Osteocyte (in vitro differentiated cells): Measurements from ENCODE around the gene SP1. TPM values are rescaled to one million over a fixed set of nuclear protein-coding genes. Genes with fewer than 3 reads are reported as not detected.

Source experiments
- DNase-seq: peaks from one replicate; pipeline ENCODE4 v3.0.0; 2021; ENCODE audit warnings: mixed read lengths; ENCODE audit not compliant: unreplicated experiment; ENCODE audit errors: extremely low spot score
- H3K27ac Mint-ChIP-seq: one replicate; pipeline ENCODE4 v1.8.0; 2021; ENCODE audit warnings: mild to moderate bottlenecking, mixed read lengths; ENCODE audit not compliant: unreplicated experiment
- H3K27me3 Mint-ChIP-seq: one replicate; pipeline ENCODE4 v1.8.0; 2021; ENCODE audit warnings: mixed read lengths; ENCODE audit not compliant: unreplicated experiment
- H3K36me3 Mint-ChIP-seq: one replicate; pipeline ENCODE4 v1.8.0; 2021; ENCODE audit warnings: mixed read lengths; ENCODE audit not compliant: unreplicated experiment
- H3K4me1 Mint-ChIP-seq: one replicate; pipeline ENCODE4 v1.8.0; 2021; ENCODE audit warnings: mixed read lengths; ENCODE audit not compliant: unreplicated experiment
- H3K4me3 Mint-ChIP-seq: one replicate; pipeline ENCODE4 v1.8.0; 2021; ENCODE audit warnings: mild to moderate bottlenecking, moderate library complexity, mixed read lengths; ENCODE audit not compliant: unreplicated experiment
- H3K9me3 Mint-ChIP-seq: one replicate; pipeline ENCODE4 v1.8.0; 2021; ENCODE audit warnings: mixed read lengths; ENCODE audit not compliant: unreplicated experiment
- total RNA-seq: library from RNA; stranded (reverse); gene quantifications from 2 replicates; pipeline ENCODE4 v1.2.1, GENCODE V29; 2021
- TF ChIP-seq, protein P1 (sequence below): fragments of 200-600 bp; sonication (generic); IDR thresholded peaks from 2 replicates; pipeline ENCODE4 v1.5.0; 2021; ENCODE audit warnings: antibody characterized with exemption, mild to moderate bottlenecking, moderate library complexity

SP1 gene
- total RNA-seq, 1 donor from 2014 or later = 77.0 TPM

DNA sequence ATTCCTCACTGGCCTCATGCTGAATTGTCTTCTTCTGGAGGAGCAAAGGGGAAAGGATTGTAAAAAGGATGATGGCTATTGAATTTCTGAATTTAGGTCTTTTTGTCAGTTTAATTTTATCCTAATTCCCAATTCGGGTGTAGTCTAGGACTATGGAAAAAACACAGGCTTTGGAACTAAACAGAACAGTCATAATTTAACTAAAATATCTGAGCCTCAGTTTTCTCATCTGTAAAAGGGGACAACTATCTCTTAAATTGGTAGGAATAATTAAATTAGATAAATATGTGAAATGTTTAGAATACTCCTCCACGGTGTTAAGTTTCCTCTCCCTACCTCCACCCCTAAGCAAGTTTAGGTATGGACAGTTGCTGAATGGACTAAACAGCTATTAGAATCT is 3.2 kb upstream of the SP1 start:
- Mint-ChIP-seq H3K36me3 (no peaks in the 10 kb centered on the region), H3K9me3 (no peaks in the 10 kb centered on the region), H3K4me1 (peaks cover 19% of the 10 kb centered on the region), H3K4me3 (no peak overlapping the region), H3K27ac (peak overlapping the region; percentile 1), H3K27me3 (no peaks in the 10 kb centered on the region)
- no peak for DNase-seq
- TF ChIP-seq, protein P1, sequence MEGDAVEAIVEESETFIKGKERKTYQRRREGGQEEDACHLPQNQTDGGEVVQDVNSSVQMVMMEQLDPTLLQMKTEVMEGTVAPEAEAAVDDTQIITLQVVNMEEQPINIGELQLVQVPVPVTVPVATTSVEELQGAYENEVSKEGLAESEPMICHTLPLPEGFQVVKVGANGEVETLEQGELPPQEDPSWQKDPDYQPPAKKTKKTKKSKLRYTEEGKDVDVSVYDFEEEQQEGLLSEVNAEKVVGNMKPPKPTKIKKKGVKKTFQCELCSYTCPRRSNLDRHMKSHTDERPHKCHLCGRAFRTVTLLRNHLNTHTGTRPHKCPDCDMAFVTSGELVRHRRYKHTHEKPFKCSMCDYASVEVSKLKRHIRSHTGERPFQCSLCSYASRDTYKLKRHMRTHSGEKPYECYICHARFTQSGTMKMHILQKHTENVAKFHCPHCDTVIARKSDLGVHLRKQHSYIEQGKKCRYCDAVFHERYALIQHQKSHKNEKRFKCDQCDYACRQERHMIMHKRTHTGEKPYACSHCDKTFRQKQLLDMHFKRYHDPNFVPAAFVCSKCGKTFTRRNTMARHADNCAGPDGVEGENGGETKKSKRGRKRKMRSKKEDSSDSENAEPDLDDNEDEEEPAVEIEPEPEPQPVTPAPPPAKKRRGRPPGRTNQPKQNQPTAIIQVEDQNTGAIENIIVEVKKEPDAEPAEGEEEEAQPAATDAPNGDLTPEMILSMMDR = no peak

DNA sequence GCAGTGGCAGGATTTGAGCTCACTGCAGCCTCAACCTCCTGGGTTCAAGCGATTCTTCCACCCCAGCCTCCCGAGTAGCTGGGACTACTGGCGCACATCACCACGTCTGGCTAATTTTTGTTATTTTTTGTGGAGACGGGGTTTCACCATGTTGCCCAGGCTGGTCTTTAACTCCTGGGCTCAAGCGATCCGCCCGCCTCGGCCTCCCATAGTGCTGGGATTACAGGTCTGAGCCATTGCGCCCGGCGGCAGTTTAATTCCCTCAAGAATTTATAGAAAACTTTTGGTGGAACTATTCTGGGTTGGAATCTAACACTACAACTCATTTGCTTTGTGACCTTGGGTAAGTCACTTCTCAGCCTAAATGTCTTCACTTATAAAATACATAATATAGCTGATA is 1.8 kb upstream of the SP1 start:
- no peaks in the 10 kb centered on the region for H3K27me3 Mint-ChIP-seq
- no peak overlapping the region for H3K4me3 Mint-ChIP-seq
- peaks cover 10% of the 10 kb centered on the region for H3K36me3 Mint-ChIP-seq
- DNase-seq = no peak
- H3K4me1 Mint-ChIP-seq = peaks cover 26% of the 10 kb centered on the region
- no peaks in the 10 kb centered on the region for H3K9me3 Mint-ChIP-seq
- no peak overlapping the region for H3K27ac Mint-ChIP-seq
- TF ChIP-seq, protein P1 = no peak

DNA sequence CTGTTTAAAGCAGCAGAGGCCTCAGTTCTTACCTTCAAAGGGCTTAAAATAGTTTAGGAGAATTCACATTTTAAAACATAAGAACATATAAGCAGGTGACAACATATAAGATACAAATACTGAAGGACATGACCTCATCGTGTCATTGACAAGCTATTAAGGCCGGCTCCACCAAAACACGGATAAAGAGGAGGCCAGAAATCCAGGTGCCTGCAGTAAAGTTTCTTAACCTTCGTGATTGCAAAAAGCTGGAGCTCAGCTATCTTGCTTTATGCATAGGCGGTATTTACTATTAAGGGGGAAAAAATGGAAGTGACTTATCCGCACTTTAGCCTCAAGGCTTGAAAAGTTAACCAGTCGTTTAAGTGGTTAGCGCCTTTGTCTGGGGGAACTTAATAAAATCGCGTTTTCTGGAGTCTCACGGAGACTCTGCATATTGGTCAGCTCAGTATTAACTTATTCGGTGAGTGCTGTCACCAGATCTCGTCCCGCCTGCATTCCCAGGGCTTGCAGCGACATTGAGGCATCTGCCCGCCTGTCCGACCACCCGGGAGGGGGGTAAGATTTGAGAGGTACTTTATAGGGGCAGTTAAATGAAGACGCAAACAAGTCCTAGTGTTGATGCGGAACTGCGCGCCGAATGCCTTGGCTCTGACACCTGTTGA is 1.1 kb upstream of the SP1 start:
- H3K27ac Mint-ChIP-seq = no peak overlapping the region
- H3K27me3 Mint-ChIP-seq = no peaks in the 10 kb centered on the region
- H3K9me3 Mint-ChIP-seq = no peaks in the 10 kb centered on the region
- peaks cover 30% of the 10 kb centered on the region for H3K4me1 Mint-ChIP-seq
- peaks cover 16% of the 10 kb centered on the region for H3K36me3 Mint-ChIP-seq
- no peak overlapping the region for H3K4me3 Mint-ChIP-seq
- TF ChIP-seq, protein P1 = no peak
- DNase-seq = no peak

DNA sequence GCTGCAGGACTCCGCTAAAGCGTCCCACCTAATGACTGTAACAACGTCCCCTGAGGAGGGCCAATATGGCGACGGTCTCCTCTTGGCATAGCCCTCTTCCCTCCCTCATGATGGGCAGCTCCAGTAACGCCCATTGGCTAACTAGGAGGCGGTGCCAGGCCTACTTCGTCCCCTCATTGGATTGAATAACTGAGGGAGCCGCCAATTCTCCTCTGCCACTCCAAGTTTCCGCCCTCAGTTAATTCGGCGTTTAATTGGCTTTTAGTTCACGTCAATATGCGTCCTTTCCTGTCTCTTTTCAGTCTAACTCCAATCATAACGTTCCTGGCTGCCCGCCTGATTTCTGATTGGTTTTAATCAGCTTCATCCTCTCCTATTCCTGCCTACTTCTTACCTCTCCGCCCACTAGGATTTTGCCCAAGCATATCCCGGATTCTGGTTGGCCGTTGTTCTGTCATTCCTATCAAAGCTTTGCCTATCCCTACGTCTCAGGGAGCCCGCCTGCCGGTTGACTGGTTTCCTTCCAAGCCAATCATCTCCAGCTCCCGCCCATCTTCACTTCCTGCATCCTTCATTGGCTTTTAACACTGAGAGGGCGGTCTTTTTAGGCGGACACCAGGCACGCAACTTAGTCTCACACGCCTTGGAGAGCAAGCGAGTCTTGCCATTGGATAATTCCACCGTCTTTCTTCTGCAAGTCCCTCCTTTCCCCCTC is 430 bp upstream of the SP1 start:
- Mint-ChIP-seq H3K27me3 (no peaks in the 10 kb centered on the region), H3K36me3 (peaks cover 16% of the 10 kb centered on the region), H3K9me3 (no peaks in the 10 kb centered on the region), H3K4me1 (peaks cover 36% of the 10 kb centered on the region), H3K27ac (no peak overlapping the region), H3K4me3 (no peak overlapping the region)
- peak; percentile 99 for DNase-seq
- TF ChIP-seq, protein P1 = no peak
